IPS DF 6.9 (cell line): ENCODE measurements around the gene SLC38A11.
"Not testable (repeated sequence)": the region's sequence is repeated elsewhere in the genome, so short reads cannot be mapped to it uniquely, and the experiment has no call there.

Experiments used
- DNase-seq: peaks from one replicate; pipeline ENCODE4 v3.0.0-alpha.2; 2013; ENCODE audit warnings: low read depth, low spot score
- H3K27ac ChIP-seq: one replicate; pipeline ENCODE4 v1.5.1; 2013; ENCODE audit warnings: low read length, control low read depth
- H3K27me3 ChIP-seq: 2 replicates; pipeline ENCODE4 v1.6.1; 2013; ENCODE audit warnings: mild to moderate bottlenecking, low read length; ENCODE audit not compliant: control insufficient read depth, insufficient read depth
- H3K36me3 ChIP-seq: 2 replicates; pipeline ENCODE4 v1.6.1; 2013; ENCODE audit warnings: low read length; ENCODE audit not compliant: control insufficient read depth, insufficient read depth
- H3K4me1 ChIP-seq: 2 replicates; pipeline ENCODE4 v1.6.1; 2013; ENCODE audit warnings: low read length; ENCODE audit not compliant: control insufficient read depth, insufficient read depth
- H3K4me3 ChIP-seq: 2 replicates; pipeline ENCODE4 v1.5.1; 2013; ENCODE audit warnings: mild to moderate bottlenecking, low read length
- H3K9me3 ChIP-seq: 2 replicates; pipeline ENCODE4 v1.6.1; 2013; ENCODE audit warnings: low read length, inconsistent platforms; ENCODE audit not compliant: control insufficient read depth, insufficient read depth
- WGBS: extraction: QIAGEN DNeasy Blood & Tissue Kit; methylation state at CpG from one replicate; pipeline ENCODE4 v1.1.7; 2013; ENCODE audit warnings: mixed read lengths, missing lambda C conversion rate; ENCODE audit not compliant: insufficient read length, insufficient coverage; 5-methylcytosine and 5-hydroxymethylcytosine counted together

Gene SLC38A11

GRCh38 chr2:164860694-164861042 is 94.7 kb downstream of the SLC38A11 start:
- Histone ChIP-seq H3K4me3 (no peak overlapping the region), H3K36me3 (no peaks in the 10 kb centered on the region), H3K4me1 (no peaks in the 10 kb centered on the region), H3K27me3 (no peaks in the 10 kb centered on the region), H3K9me3 (no peaks in the 10 kb centered on the region), H3K27ac (no peak overlapping the region)
- no peak for DNase-seq

GRCh38 chr2:164859906-164860693 is 95.2 kb downstream of the SLC38A11 start:
- no CpG with 5 or more reads among the region's 4 CpGs for WGBS
- H3K4me1 ChIP-seq, H3K27ac ChIP-seq, H3K27me3 ChIP-seq, H3K36me3 ChIP-seq, H3K9me3 ChIP-seq, H3K4me3 ChIP-seq, DNase-seq: not testable (repeated sequence)

- no CpG with 5 or more reads among the region's 2 CpGs for WGBS
- Histone ChIP-seq H3K27ac (no peak overlapping the region), H3K36me3 (no peaks in the 10 kb centered on the region), H3K9me3 (no peaks in the 10 kb centered on the region), H3K4me1 (no peaks in the 10 kb centered on the region), H3K27me3 (no peaks in the 10 kb centered on the region), H3K4me3 (no peak overlapping the region)
- DNase-seq, result no peak
Measured at GRCh38 chr2:164859251-164859818, 96.0 kb downstream of the SLC38A11 start.

- no CpG with 5 or more reads among the region's 4 CpGs for WGBS
- H3K27me3 ChIP-seq, result no peaks in the 10 kb centered on the region
- no peaks in the 10 kb centered on the region for H3K9me3 ChIP-seq
- no peak overlapping the region for H3K4me3 ChIP-seq
- no peaks in the 10 kb centered on the region for H3K4me1 ChIP-seq
- no peak overlapping the region for H3K27ac ChIP-seq
- DNase-seq, result no peak
- no peaks in the 10 kb centered on the region for H3K36me3 ChIP-seq
Measured at GRCh38 chr2:164852086-164852485, 103.2 kb downstream of the SLC38A11 start.

- H3K27ac ChIP-seq, result no peak overlapping the region
- no peak for DNase-seq
- no CpG with 5 or more reads among the region's 4 CpGs for WGBS
- no peaks in the 10 kb centered on the region for H3K36me3 ChIP-seq
- no peaks in the 10 kb centered on the region for H3K9me3 ChIP-seq
- H3K4me3 ChIP-seq, result no peak overlapping the region
- no peaks in the 10 kb centered on the region for H3K27me3 ChIP-seq
- H3K4me1 ChIP-seq, result no peaks in the 10 kb centered on the region
Measured at GRCh38 chr2:164850235-164850634, 105.1 kb downstream of the SLC38A11 start.

GRCh38 chr2:164849506-164849905 is 105.8 kb downstream of the SLC38A11 start:
- Histone ChIP-seq H3K27me3 (no peaks in the 10 kb centered on the region), H3K4me3 (no peak overlapping the region), H3K27ac (no peak overlapping the region), H3K4me1 (no peaks in the 10 kb centered on the region), H3K36me3 (no peaks in the 10 kb centered on the region), H3K9me3 (no peaks in the 10 kb centered on the region)
- no CpG with 5 or more reads among the region's 1 CpG for WGBS
- no peak for DNase-seq

GRCh38 chr2:164847981-164848741 is 107.2 kb downstream of the SLC38A11 start:
- Histone ChIP-seq H3K36me3 (no peaks in the 10 kb centered on the region), H3K27ac (no peak overlapping the region), H3K9me3 (no peaks in the 10 kb centered on the region), H3K4me1 (no peaks in the 10 kb centered on the region), H3K4me3 (no peak overlapping the region), H3K27me3 (no peaks in the 10 kb centered on the region)
- DNase-seq, result no peak
- no CpG with 5 or more reads among the region's 2 CpGs for WGBS

GRCh38 chr2:164847291-164847690 is 108.0 kb downstream of the SLC38A11 start:
- Histone ChIP-seq H3K4me1 (no peaks in the 10 kb centered on the region), H3K9me3 (no peaks in the 10 kb centered on the region), H3K27ac (no peak overlapping the region), H3K27me3 (no peaks in the 10 kb centered on the region), H3K36me3 (no peaks in the 10 kb centered on the region), H3K4me3 (no peak overlapping the region)
- no peak for DNase-seq
- no CpG with 5 or more reads among the region's 4 CpGs for WGBS

- Histone ChIP-seq H3K4me3 (no peak overlapping the region), H3K4me1 (no peaks in the 10 kb centered on the region), H3K36me3 (no peaks in the 10 kb centered on the region), H3K9me3 (no peaks in the 10 kb centered on the region), H3K27ac (no peak overlapping the region), H3K27me3 (no peaks in the 10 kb centered on the region)
- WGBS, result no CpG with 5 or more reads among the region's 2 CpGs
- DNase-seq, result no peak
Measured at GRCh38 chr2:164846276-164846675, 109.0 kb downstream of the SLC38A11 start.
